Measurements from ENCODE around the gene CALHM5. TPM values are rescaled to one million over a fixed set of nuclear protein-coding genes. Genes with fewer than 3 reads are reported as not detected.
A peak's percentile ranks its signal among the peaks of the same experiment; 100 is the strongest.

The CALHM5 gene
- total RNA-seq, 2 experiments from 2014 or later = not detected

DNA sequence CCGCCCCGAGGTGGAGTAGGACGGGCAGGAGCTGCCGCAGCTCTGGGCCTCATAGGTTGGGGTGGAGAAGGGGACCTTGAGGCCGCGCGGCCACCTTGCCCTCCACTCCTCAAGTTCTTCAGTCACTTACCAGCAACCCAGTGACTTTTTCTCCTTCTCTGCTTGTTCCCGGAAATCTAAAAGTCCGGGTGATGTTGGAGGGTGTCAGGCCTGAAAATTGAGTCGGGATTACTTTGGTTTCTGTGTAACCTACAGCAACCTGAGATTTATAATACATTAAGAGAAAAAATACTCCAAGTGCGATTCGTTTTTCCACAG lies 60.2 kb downstream of the CALHM5 start:
- H3K27ac Mint-ChIP-seq = peak overlapping the region; percentile 96
- POLR2A ChIA-PET = interaction anchor here (0.6 to 1.6 kb wide), 11 partner anchors 8 to 299 kb away, joined by 3 to 5 read pairs (median 3); partner anchors contain the start of gene ZUP1
- TF ChIP-seq, protein P1, sequence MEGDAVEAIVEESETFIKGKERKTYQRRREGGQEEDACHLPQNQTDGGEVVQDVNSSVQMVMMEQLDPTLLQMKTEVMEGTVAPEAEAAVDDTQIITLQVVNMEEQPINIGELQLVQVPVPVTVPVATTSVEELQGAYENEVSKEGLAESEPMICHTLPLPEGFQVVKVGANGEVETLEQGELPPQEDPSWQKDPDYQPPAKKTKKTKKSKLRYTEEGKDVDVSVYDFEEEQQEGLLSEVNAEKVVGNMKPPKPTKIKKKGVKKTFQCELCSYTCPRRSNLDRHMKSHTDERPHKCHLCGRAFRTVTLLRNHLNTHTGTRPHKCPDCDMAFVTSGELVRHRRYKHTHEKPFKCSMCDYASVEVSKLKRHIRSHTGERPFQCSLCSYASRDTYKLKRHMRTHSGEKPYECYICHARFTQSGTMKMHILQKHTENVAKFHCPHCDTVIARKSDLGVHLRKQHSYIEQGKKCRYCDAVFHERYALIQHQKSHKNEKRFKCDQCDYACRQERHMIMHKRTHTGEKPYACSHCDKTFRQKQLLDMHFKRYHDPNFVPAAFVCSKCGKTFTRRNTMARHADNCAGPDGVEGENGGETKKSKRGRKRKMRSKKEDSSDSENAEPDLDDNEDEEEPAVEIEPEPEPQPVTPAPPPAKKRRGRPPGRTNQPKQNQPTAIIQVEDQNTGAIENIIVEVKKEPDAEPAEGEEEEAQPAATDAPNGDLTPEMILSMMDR (IDR thresholded peaks at IDR 0.05) = no peak

DNA sequence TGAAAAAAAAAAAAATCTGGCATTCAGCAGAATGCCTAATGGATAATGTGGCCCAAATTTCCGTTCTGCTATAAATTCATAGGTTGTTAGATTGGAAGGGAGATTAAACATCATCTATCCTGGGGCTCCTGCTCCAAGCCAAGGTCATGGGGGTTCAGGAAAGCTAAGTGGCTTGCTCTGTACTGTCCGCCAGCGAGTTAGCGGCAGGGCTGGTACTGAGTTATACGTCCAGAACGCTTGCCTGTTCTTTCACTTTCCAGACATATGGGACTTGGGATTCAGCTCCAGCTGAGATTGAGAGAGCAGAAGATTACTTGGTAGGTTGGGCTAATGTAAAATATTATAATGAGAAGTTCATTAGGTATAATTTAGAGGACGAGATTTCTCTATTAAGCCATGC lies 60.7 kb downstream of the CALHM5 start:
- no peaks in the 10 kb centered on the region for H3K27me3 Mint-ChIP-seq
- ChIA-PET CTCF (interaction anchor here (1.1 to 3.8 kb wide), 10 partner anchors 9 to 299 kb away, joined by 3 to 40 read pairs (median 4); no protein-coding TSS in a partner anchor), POLR2A (interaction anchor here (0.6 to 1.3 kb wide), 7 partner anchors 10 to 299 kb away, joined by 3 to 6 read pairs (median 3); partner anchors contain the start of gene ZUP1)
- intact Hi-C loops (cut with micrococcal nuclease) = no loop called here
- H3K9me3 Mint-ChIP-seq = no peaks in the 10 kb centered on the region
- H3K4me3 Mint-ChIP-seq = peak overlapping the region; percentile 95
- DNase-seq = peak; percentile 26
- ATAC-seq = no peak
- peaks cover 40% of the 10 kb centered on the region for H3K4me1 Mint-ChIP-seq (ENCODE audit: low read depth)
- peak overlapping the region; percentile 96 for H3K27ac Mint-ChIP-seq
- TF ChIP-seq, protein P1 (IDR thresholded peaks at IDR 0.05) = no peak
- H3K36me3 Mint-ChIP-seq (ENCODE audit: low read depth) = peaks cover 14% of the 10 kb centered on the region

More for the DNA sequence above, 60.2 kb downstream of the CALHM5 start:
- Mint-ChIP-seq H3K4me1 (ENCODE audit: low read depth) (peaks cover 37% of the 10 kb centered on the region), H3K27me3 (no peaks in the 10 kb centered on the region), H3K36me3 (ENCODE audit: low read depth) (peaks cover 10% of the 10 kb centered on the region), H3K4me3 (peak overlapping the region; percentile 95), H3K9me3 (no peaks in the 10 kb centered on the region)
- no peak for DNase-seq
- CTCF ChIA-PET = interaction anchor here (1.1 to 3.8 kb wide), 8 partner anchors 9 to 299 kb away, joined by 3 to 40 read pairs (median 4); no protein-coding TSS in a partner anchor
- ATAC-seq = no peak
- intact Hi-C loops (cut with micrococcal nuclease) = no loop called here

Other genes starting within 250 kb of the CALHM5 start
- gene TSPYL1, start 231.7 kb upstream of the CALHM5 start, total RNA-seq = 10 to 100 TPM; 38.5 to 38.6 TPM
- 1 to 10 TPM; 5.3 to 5.4 TPM for gene DSE, start 140.7 kb upstream of the CALHM5 start, total RNA-seq
- 10 to 100 TPM; 10.9 to 11.3 TPM for gene CALHM6, start 50.3 kb upstream of the CALHM5 start, total RNA-seq
- gene TRAPPC3L, start 34.0 kb downstream of the CALHM5 start, total RNA-seq = not detected
- not detected for gene CALHM4, start 42.1 kb downstream of the CALHM5 start, total RNA-seq
- 10 to 100 TPM; 44.3 to 46.0 TPM for gene RWDD1, start 59.9 kb downstream of the CALHM5 start, total RNA-seq
- under 1 TPM in 1 of 2 experiments, not detected in 1; 0.11 TPM for gene RSPH4A, start 104.8 kb downstream of the CALHM5 start, total RNA-seq
- gene ZUP1, start 157.1 kb downstream of the CALHM5 start, total RNA-seq = 10 to 100 TPM; 25.9 to 28.4 TPM
- gene KPNA5, start 169.6 kb downstream of the CALHM5 start, total RNA-seq = 10 to 100 TPM; 10.3 to 10.9 TPM